Mesendoderm (in vitro differentiated cells): ENCODE results near the gene ERBB4.
A peak's percentile ranks its signal among the peaks of the same experiment; 100 is the strongest.

Experiments used
- DNase-seq: peaks from one replicate; pipeline ENCODE4 v3.0.0; 2013
- H2AK5ac ChIP-seq: 2 replicates; pipeline ENCODE4 v1.6.1; 2013; ENCODE audit warnings: low read length, inconsistent platforms
- H2BK120ac ChIP-seq: 2 replicates; pipeline ENCODE4 v1.6.1; 2013; ENCODE audit warnings: low read depth, mild to moderate bottlenecking, low read length, moderate library complexity, mixed read lengths
- H2BK15ac ChIP-seq: replicated peaks from 2 replicates; pipeline ENCODE4 v1.6.1; 2013; ENCODE audit warnings: low read depth, mild to moderate bottlenecking, moderate library complexity
- H2BK5ac ChIP-seq: 2 replicates; pipeline ENCODE4 v1.6.1; 2013; ENCODE audit warnings: low read length, inconsistent platforms
- H3K18ac ChIP-seq: 2 replicates; pipeline ENCODE4 v1.6.1; 2013; ENCODE audit warnings: mild to moderate bottlenecking, low read length, mixed read lengths
- H3K23ac ChIP-seq: one replicate; pipeline ENCODE4 v1.6.1; 2013; ENCODE audit warnings: low read length
- H3K27ac ChIP-seq: 2 replicates; pipeline ENCODE4 v1.5.1; 2013; ENCODE audit warnings: low read depth, mild to moderate bottlenecking, inconsistent platforms, low read length, moderate library complexity
- H3K27me3 ChIP-seq: 2 replicates; pipeline ENCODE4 v1.6.1; 2013; ENCODE audit warnings: low read length, control low read depth, mild to moderate bottlenecking, inconsistent platforms; ENCODE audit not compliant: insufficient read depth, poor library complexity
- H3K36me3 ChIP-seq: 2 replicates; pipeline ENCODE4 v1.6.1; 2013; ENCODE audit warnings: low read length, inconsistent platforms; ENCODE audit not compliant: control insufficient read depth, insufficient read depth
- H3K4ac ChIP-seq: one replicate; pipeline ENCODE4 v1.6.1; 2013; ENCODE audit warnings: low read depth, mild to moderate bottlenecking, low read length, moderate library complexity
- H3K4me1 ChIP-seq: 2 replicates; pipeline ENCODE4 v1.6.1; 2013; ENCODE audit warnings: low read depth, low read length, inconsistent platforms; ENCODE audit not compliant: control insufficient read depth
- H3K4me2 ChIP-seq: 2 replicates; pipeline ENCODE4 v1.6.1; 2013; ENCODE audit warnings: low read length
- H3K4me3 ChIP-seq: 2 replicates; pipeline ENCODE4 v1.5.1; 2013; ENCODE audit warnings: mild to moderate bottlenecking, low read length
- H3K56ac ChIP-seq: one replicate; pipeline ENCODE4 v1.6.1; 2013; ENCODE audit warnings: low read length
- H3K79me1 ChIP-seq: 2 replicates; pipeline ENCODE4 v1.6.1; 2013; ENCODE audit warnings: low read length, inconsistent platforms
- H3K79me2 ChIP-seq: 2 replicates; pipeline ENCODE4 v1.6.1; 2013; ENCODE audit warnings: mild to moderate bottlenecking, low read length; ENCODE audit not compliant: control insufficient read depth, insufficient read depth
- H3K9ac ChIP-seq: 2 replicates; pipeline ENCODE4 v1.6.1; 2013; ENCODE audit warnings: low read length, inconsistent platforms
- H4K5ac ChIP-seq: one replicate; pipeline ENCODE4 v1.6.1; 2013; ENCODE audit warnings: low read length
- H4K8ac ChIP-seq: one replicate; pipeline ENCODE4 v1.6.1; 2013; ENCODE audit warnings: low read depth, mild to moderate bottlenecking, control low read depth, low read length, moderate library complexity
- WGBS: extraction: QIAGEN DNeasy Blood & Tissue Kit; methylation state at CpG from one replicate; pipeline ENCODE4 v1.1.7; 2013; ENCODE audit warnings: low lambda C conversion rate, missing lambda C conversion rate; ENCODE audit not compliant: insufficient coverage; ENCODE audit errors: extremely low coverage; 5-methylcytosine and 5-hydroxymethylcytosine counted together

The ERBB4 gene

DNA sequence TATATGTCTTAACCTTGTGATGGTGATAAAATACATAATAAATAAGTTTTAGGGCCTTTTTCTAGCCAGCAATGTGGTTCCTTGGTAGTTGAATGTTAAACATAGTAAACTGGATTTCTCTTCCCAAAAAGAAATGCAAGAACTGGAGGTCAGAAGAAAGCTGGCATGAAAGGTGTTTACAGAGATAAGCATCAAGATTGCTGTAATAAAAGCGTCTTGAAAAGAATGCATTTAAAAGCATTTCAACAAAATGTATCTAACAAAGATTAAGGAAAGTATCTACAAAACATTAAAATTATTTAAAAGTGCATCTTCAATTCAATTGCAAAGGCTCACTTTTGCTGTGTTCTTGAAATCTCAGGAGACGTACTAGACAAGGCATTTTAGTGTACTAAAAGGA is 419.0 kb downstream of the ERBB4 start:
- Histone ChIP-seq H3K4me1 (no peaks in the 10 kb centered on the region), H3K36me3 (no peaks in the 10 kb centered on the region), H3K9ac (no peak overlapping the region), H3K79me1 (no peaks in the 10 kb centered on the region), H3K4me2 (no peak overlapping the region), H2BK120ac (no peak overlapping the region), H2BK5ac (no peak overlapping the region), H4K8ac (no peak overlapping the region), H3K18ac (no peak overlapping the region), H3K27me3 (no peaks in the 10 kb centered on the region), H3K4ac (no peak overlapping the region), H2BK15ac (no peak overlapping the region), H3K23ac (no peak overlapping the region), H3K56ac (no peak overlapping the region), H3K4me3 (no peak overlapping the region), H2AK5ac (no peak overlapping the region), H4K5ac (no peak overlapping the region), H3K27ac (no peak overlapping the region), H3K79me2 (no peaks in the 10 kb centered on the region)
- DNase-seq: no peak
- no CpG with 5 or more reads among the region's 2 CpGs for WGBS

DNA sequence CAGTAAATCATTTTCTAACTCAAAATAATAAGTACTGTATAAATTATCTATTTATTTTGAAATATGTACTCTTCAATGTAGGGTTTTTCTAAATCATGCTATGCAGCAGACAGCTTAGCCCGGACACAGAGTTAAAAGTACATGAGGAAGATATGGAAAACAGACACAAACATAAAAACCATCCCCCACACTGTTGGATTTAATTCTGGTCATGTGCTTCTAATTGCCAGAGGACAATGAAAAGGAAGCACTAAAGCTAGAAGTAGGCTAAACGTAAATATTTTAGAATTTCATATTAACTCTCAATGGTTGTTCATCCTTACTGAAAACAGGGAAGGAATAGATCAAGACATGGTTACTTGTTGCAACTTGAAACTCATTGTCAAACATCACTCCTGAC is 420.7 kb downstream of the ERBB4 start:
- H4K8ac ChIP-seq: no peak overlapping the region
- H2BK15ac ChIP-seq: no peak overlapping the region
- H3K4me1 ChIP-seq: no peaks in the 10 kb centered on the region
- no peaks in the 10 kb centered on the region for H3K79me2 ChIP-seq
- H3K79me1 ChIP-seq: no peaks in the 10 kb centered on the region
- no peak overlapping the region for H3K4ac ChIP-seq
- no peak overlapping the region for H3K4me2 ChIP-seq
- no peak overlapping the region for H3K9ac ChIP-seq
- H3K27ac ChIP-seq: no peak overlapping the region
- H2AK5ac ChIP-seq: no peak overlapping the region
- no peaks in the 10 kb centered on the region for H3K27me3 ChIP-seq
- H2BK5ac ChIP-seq: no peak overlapping the region
- no peak for DNase-seq
- no peak overlapping the region for H3K56ac ChIP-seq
- no peak overlapping the region for H4K5ac ChIP-seq
- H3K36me3 ChIP-seq: no peaks in the 10 kb centered on the region
- no peak overlapping the region for H3K18ac ChIP-seq
- no CpG with 5 or more reads among the region's 2 CpGs for WGBS
- no peak overlapping the region for H3K4me3 ChIP-seq
- no peak overlapping the region for H3K23ac ChIP-seq
- no peak overlapping the region for H2BK120ac ChIP-seq

DNA sequence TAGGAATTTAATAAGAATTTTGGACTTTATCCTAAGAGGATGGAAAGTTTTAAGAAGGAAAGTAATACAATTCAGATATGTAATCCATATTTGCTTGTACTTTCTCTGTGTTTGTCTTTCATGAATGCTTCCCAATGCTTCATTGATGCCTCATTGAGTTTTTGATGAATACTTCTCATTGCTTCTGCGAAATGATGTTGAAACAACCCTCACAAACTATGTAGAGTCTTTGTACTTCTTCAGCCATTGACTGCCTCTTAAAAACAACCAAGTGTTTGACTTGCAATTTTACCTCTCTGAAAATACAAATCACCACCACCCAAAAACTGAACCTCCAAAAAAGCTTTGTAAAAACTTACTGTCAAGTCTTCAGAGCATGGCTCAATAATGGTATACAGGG is 424.1 kb downstream of the ERBB4 start:
- Histone ChIP-seq H3K36me3 (no peaks in the 10 kb centered on the region), H3K23ac (no peak overlapping the region), H2AK5ac (no peak overlapping the region), H3K56ac (no peak overlapping the region), H3K4me3 (no peak overlapping the region), H3K79me2 (no peaks in the 10 kb centered on the region), H3K9ac (no peak overlapping the region), H3K4me2 (no peak overlapping the region), H4K8ac (no peak overlapping the region), H2BK120ac (no peak overlapping the region), H3K4me1 (peaks cover 3% of the 10 kb centered on the region), H2BK5ac (no peak overlapping the region), H3K27ac (no peak overlapping the region), H3K79me1 (no peaks in the 10 kb centered on the region), H3K27me3 (no peaks in the 10 kb centered on the region), H4K5ac (no peak overlapping the region), H3K4ac (no peak overlapping the region), H3K18ac (no peak overlapping the region), H2BK15ac (no peak overlapping the region)
- no peak for DNase-seq
- no CpG with 5 or more reads among the region's 1 CpG for WGBS

DNA sequence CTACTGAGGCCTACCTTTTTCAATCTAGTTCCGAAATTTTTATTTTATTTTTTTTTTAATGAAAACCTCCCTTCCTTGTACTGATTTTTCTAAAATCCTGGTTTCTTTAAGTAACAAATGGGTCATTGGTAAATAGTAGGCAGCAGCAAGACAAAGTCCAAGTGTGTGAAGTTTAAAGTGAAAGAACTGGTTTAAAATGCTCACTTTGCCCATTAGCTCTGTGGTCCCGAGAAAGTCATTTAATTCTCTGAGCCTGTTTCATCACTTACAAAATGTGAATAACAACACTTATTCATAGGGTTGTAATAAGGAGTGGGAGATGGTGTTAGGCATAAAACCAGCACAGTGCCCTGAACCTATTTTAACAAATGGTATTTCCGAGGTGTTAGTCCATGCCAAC is 426.2 kb downstream of the ERBB4 start:
- Histone ChIP-seq H3K79me2 (no peaks in the 10 kb centered on the region), H3K23ac (no peak overlapping the region), H2BK5ac (no peak overlapping the region), H3K9ac (no peak overlapping the region), H2AK5ac (no peak overlapping the region), H3K18ac (no peak overlapping the region), H3K4ac (no peak overlapping the region), H4K8ac (no peak overlapping the region), H2BK15ac (no peak overlapping the region), H3K79me1 (no peaks in the 10 kb centered on the region), H3K27me3 (no peaks in the 10 kb centered on the region), H3K27ac (no peak overlapping the region), H3K56ac (no peak overlapping the region), H3K4me3 (no peak overlapping the region), H4K5ac (no peak overlapping the region), H3K36me3 (no peaks in the 10 kb centered on the region), H2BK120ac (no peak overlapping the region), H3K4me1 (peaks cover 3% of the 10 kb centered on the region), H3K4me2 (no peak overlapping the region)
- WGBS: no CpG with 5 or more reads among the region's 3 CpGs
- no peak for DNase-seq

DNA sequence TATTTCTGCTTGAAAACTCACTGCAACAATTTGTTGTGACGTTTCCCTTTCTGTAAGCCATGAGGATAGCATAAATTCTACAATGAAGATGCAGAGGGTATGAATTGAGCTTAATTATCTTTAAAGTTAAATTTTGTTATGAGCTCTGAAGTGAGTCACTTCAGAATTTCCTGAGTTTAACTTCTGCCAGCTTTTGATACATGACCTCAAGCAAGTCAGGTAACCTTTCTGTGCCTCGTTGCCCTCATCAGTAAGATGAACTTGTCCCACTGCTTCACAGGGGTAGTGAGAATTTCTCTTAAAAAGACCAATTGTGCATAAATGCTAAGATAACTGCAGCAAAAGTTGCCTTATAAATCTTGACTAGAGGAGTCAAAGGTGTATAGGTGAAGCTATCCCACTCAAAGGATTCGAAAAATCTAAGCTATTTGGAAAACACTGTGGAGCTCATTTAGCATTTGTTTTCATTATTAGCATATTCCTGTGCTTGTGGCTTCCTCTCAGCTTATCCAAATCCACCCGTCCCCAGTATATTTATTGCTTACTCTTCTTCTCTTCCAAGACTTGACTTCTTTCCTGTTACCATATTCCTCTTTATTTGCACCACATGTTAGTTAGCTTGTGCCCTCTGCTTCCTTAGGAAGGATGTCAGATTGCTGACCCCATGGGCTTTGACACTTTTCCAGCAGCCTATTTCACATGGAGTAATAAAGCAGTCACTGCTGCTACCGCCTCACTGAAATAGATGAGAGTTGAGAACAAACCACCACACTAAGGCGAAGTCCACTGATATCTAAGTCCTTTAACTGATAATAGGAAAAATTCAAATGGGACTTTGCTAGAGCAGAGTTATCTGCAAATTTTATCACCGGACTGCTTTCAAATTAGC is 428.6 kb downstream of the ERBB4 start:
- no CpG with 5 or more reads among the region's 7 CpGs for WGBS
- H2BK5ac ChIP-seq: no peak overlapping the region

DNA sequence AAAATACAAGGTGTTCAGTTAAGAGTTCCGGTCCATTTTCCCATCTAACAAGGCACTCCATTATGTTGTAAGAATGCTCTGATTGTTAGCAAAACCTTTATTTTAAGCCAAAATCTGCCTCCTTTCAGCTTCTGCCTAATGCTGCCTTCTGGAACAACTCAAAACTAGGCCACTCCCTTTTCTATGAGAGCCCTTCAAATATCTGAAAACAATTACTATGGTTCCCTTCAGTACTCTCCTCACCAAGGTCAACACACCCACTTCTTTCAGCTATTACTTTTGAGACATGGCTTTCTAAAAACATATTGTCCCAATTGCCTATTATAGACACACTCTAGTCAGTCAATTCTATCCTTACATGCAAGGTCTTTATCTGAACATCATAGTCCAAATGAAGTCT is 429.4 kb downstream of the ERBB4 start:
- no CpG with 5 or more reads among the region's 1 CpG for WGBS
- H3K9ac ChIP-seq: no peak overlapping the region

More for the DNA sequence above, 428.6 kb downstream of the ERBB4 start:
- Histone ChIP-seq H4K8ac (no peak overlapping the region), H3K27me3 (no peaks in the 10 kb centered on the region), H3K4me2 (no peak overlapping the region), H3K4me1 (peaks cover 3% of the 10 kb centered on the region), H3K27ac (no peak overlapping the region), H3K36me3 (no peaks in the 10 kb centered on the region), H4K5ac (no peak overlapping the region), H3K4me3 (no peak overlapping the region), H3K56ac (no peak overlapping the region), H3K18ac (no peak overlapping the region), H3K79me2 (no peaks in the 10 kb centered on the region), H3K79me1 (no peaks in the 10 kb centered on the region), H2AK5ac (no peak overlapping the region), H2BK15ac (no peak overlapping the region), H3K4ac (no peak overlapping the region), H3K23ac (no peak overlapping the region), H3K9ac (no peak overlapping the region), H2BK120ac (no peak overlapping the region)
- peak; percentile 25 for DNase-seq

More for the DNA sequence above, 429.4 kb downstream of the ERBB4 start:
- Histone ChIP-seq H3K56ac (no peak overlapping the region), H3K23ac (no peak overlapping the region), H3K79me1 (no peaks in the 10 kb centered on the region), H3K36me3 (no peaks in the 10 kb centered on the region), H2BK15ac (no peak overlapping the region), H3K4me1 (peaks cover 3% of the 10 kb centered on the region), H2BK5ac (no peak overlapping the region), H2AK5ac (no peak overlapping the region), H3K4ac (no peak overlapping the region), H3K27ac (no peak overlapping the region), H4K8ac (no peak overlapping the region), H3K27me3 (no peaks in the 10 kb centered on the region), H3K79me2 (no peaks in the 10 kb centered on the region), H3K18ac (no peak overlapping the region), H2BK120ac (no peak overlapping the region), H4K5ac (no peak overlapping the region), H3K4me3 (no peak overlapping the region), H3K4me2 (no peak overlapping the region)
- no peak for DNase-seq
